GM18511 (cell line): ENCODE measurements around the gene AFF3.
"Not testable (repeated sequence)": the region's sequence is repeated elsewhere in the genome, so short reads cannot be mapped to it uniquely, and the experiment has no call there.

Experiments used
- ATAC-seq: cut with Tn5 transposase; IDR thresholded peaks from one replicate; pipeline ENCODE4 v1.9.1; 2021; ENCODE audit warnings: mild to moderate bottlenecking, moderate library complexity; ENCODE audit not compliant: unreplicated experiment

The AFF3 gene

GRCh38 chr2:100146657-100146960 is 4.2 kb upstream of the AFF3 start:
- no peak for ATAC-seq

DNA sequence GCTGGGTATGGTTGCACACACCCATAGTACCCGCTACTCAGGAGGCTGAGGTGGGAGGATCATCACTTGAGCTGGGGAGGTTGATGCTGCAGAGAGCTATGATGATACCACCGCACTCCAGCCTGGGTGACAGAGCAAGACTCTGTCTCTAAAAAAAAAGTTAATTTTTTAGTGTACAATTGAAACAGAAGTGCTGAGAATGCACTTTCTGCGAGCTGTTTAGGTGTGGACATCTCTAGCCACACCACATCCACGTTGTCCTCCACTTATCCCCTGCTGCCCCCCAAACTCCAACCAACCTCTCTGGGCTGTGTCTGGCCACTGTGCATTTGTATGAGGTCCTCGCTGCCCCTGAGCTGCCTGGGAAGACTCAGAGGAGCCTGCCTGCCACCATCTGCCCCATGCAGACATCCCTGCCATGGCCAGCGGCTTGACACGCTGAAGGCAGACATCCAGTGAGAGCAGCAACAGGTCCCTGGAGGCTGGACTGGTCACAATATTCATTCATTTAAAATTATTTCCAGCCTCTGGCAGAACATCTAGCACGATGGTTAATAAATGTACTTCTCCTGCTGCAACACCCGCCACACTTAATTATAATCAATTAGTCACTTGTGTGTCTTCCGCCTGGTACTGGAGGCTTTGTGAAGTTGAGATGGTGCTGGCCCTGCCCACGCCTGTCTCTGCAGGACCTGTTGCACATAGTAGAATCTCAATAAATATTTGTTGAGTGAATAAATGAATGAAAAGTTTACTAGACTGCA is 3.7 kb upstream of the AFF3 start:
- ATAC-seq = no peak

DNA sequence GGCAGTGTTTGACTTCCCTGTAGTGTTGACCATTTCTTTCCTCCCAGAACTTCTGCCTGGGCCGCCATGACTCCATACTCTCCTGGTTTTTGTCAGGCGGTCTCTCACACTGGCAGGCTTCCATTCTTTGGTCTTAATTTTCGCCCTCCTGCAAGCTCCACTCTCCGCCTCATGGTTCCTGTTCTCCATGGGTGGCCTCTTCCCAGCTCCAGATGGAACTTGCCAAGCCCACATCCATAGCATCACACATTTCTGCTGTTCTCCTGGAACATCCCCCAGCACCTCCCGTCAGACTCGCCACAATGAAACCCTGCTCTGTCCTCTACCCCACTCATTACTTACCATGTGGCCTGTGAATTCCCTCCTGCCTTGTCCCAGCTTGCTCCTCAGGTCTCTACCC is 896 bp upstream of the AFF3 start:
- ATAC-seq = no peak

DNA sequence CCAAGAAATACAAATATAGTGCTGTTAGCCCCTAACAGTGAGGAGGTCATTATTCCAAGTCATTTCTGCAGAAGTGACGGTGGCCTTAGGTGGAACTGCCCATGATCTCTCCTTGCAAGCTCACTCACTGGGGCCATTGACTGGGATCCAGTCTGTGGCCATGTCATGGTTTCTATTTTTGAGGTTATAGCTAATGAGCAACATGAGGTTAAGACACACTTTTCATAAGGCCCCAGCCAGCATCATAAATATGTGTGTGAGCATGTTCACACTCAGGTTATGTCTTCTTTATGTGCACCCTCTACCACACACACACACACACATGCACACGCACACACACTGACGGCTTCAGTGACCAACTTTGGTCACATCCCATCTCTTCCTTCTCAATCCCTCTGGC is 484 bp downstream of the AFF3 start:
- ATAC-seq = peak; percentile 22

DNA sequence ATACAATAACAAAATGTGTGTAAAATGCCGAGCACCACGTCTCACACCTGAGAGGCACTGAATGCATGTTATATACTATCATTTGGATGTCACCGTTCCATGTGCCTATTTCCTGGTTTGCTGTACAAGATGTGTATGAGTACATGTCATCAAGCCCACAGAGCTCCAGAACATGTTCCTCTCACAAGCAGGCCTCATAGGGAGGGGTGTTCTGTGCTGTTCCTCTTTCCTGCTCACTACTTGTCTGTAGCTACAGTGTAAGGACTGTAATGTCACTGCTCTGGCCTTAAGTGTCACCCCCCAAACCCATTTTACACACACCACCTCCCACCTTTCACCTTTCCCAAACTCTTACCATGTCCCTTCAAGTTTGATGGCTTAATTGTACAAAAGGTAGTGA is 1.8 kb downstream of the AFF3 start:
- ATAC-seq = no peak

DNA sequence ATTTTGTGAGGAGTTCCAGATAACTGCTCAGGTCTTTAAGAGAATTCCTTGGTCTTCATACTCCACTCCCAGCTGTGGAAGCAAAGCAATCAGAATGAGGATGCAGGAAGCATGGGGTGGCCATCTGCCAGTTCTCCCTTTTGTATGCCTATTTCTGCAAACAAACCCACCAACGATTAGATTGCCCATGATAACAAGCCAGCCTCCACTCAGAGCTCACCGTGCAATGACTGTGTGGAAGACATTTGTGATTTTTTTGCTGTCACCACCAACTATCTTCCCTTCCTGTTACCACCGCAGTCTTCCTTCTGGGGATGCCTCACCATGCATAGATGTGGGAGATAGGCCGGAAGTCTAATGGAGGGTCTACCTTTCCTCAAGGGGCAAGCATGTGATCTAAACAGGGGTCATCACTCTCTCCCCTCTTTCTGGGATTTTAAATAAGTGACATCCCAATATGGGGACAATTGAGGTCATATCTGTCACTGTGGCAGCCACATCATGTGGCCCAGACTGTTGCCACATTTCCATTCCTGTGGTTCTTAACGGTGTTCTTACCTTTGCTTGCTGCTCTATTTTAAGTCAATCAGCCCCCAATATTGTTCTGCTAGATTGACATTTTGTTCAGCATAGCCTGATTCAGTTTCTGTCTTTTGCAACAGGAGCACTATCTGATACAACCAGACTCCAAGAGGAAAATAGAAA is 4.4 kb downstream of the AFF3 start:
- no peak for ATAC-seq

- ATAC-seq = no peak
Measured at GRCh38 chr2:100137318-100137717, 5.1 kb downstream of the AFF3 start.

GRCh38 chr2:100136310-100136709 is 6.1 kb downstream of the AFF3 start:
- no peak for ATAC-seq

- no peak for ATAC-seq
Measured at GRCh38 chr2:100135415-100135814, 7.0 kb downstream of the AFF3 start.

- ATAC-seq = no peak
Measured at GRCh38 chr2:100130595-100131391, 11.6 kb downstream of the AFF3 start.

- no peak for ATAC-seq
Measured at GRCh38 chr2:100126897-100127401, 15.4 kb downstream of the AFF3 start.

DNA sequence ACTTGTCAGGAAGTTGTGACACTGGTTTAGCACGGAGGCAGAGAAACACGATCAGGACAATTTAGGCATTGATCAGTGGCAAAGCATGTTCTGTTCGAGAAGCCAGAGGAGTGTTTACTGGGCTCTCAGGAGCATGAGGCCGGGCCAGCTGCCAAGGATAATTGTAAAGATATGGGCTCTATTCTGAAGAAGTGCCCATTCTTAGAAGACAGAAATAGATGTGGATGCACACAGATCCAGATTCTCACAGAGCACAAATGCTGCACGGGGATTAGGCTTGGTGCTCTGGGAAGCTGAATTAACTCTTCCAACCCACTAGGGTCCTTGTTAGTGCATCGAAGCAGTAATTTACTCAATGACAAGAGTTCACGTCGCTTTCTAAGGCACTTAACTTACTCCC is 16.2 kb downstream of the AFF3 start:
- no peak for ATAC-seq

- no peak for ATAC-seq
Measured at GRCh38 chr2:100125626-100126025, 16.8 kb downstream of the AFF3 start.

- no peak for ATAC-seq
Measured at GRCh38 chr2:100124761-100125160, 17.6 kb downstream of the AFF3 start.

DNA sequence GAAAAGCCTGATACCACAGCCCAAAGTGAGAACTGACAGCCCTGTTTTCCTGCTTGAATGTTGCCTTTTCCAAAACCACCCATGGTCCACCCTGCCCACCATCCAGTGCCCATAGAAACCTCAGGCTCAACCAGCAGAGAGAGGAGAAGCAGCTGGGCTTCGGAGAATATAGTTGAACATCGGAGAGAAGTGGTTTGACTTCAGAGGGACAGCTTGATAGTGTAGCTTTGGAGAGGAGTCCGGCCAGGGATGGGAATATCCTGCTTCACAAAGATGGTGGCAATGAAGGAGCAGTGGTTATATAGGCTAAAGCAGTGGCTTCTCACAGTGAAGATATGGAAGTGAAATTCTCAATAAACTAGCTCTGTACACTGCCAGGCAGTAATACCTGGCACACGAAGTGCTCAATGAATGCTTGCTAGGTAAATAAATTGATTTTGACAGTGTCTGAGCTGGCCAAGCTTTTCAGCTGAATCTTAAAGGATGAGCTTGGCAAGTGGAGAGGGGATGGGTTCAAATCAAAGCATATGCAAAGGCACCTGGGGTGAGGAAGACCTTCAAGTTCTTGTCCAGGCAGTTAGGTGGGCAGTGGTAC is 21.2 kb downstream of the AFF3 start:
- no peak for ATAC-seq

DNA sequence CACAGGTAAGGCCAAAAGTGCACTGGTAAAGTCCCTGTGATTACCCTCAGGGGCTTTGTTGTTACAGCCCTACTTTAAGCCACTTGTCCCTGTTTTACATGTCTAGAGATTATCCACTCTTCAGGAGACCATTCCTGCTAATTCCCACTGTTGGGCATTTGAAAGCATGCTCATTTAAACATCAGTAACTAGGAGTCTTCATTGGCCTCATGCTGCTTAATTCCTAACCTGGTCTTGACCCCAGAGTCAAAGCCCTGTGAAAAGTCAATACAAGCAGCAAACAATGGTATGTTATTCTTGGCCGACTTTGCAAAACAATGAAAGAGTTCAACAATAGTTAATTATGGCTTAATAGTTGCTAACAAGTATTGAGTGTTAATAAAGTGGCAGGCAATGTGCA is 23.2 kb downstream of the AFF3 start:
- ATAC-seq = no peak

GRCh38 chr2:100113990-100114433 is 28.4 kb downstream of the AFF3 start:
- peak; percentile 68 for ATAC-seq

- no peak for ATAC-seq
Measured at GRCh38 chr2:100110614-100111000, 31.8 kb downstream of the AFF3 start.

- ATAC-seq = no peak
Measured at GRCh38 chr2:100109986-100110613, 32.3 kb downstream of the AFF3 start.

DNA sequence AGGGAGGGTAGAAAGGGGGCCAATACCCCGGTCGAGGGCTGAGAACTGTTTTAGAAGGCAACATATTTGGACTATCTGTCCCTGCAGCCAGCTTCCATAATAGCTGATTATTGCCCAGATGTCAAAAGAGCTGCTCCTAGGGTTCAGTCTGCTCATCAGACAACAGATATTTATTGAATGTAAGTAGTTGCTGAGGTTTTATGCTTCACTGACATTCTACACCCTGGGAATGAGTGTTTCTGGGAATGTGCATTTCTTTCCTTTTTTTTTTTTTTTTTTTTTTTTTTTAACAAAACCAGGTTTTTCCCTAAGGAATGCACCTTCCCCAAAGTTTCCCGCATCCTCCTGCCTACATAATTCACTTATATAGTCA is 33.8 kb downstream of the AFF3 start:
- ATAC-seq = not testable (repeated sequence)
